K562 treated with DMSO at 1 percent for 12 hours (cell line): ENCODE results near the gene CDAN1. TPM values are rescaled to one million over a fixed set of nuclear protein-coding genes. Genes with fewer than 3 reads are reported as not detected.

Experiments
- total RNA-seq: library from RNA; unstranded; fragments of 300-600 nt; gene quantifications from 2 replicates; pipeline ENCODE4 v1.2.3, GENCODE V29; 2022; ENCODE audit not compliant: insufficient read depth

The CDAN1 gene, protein sequence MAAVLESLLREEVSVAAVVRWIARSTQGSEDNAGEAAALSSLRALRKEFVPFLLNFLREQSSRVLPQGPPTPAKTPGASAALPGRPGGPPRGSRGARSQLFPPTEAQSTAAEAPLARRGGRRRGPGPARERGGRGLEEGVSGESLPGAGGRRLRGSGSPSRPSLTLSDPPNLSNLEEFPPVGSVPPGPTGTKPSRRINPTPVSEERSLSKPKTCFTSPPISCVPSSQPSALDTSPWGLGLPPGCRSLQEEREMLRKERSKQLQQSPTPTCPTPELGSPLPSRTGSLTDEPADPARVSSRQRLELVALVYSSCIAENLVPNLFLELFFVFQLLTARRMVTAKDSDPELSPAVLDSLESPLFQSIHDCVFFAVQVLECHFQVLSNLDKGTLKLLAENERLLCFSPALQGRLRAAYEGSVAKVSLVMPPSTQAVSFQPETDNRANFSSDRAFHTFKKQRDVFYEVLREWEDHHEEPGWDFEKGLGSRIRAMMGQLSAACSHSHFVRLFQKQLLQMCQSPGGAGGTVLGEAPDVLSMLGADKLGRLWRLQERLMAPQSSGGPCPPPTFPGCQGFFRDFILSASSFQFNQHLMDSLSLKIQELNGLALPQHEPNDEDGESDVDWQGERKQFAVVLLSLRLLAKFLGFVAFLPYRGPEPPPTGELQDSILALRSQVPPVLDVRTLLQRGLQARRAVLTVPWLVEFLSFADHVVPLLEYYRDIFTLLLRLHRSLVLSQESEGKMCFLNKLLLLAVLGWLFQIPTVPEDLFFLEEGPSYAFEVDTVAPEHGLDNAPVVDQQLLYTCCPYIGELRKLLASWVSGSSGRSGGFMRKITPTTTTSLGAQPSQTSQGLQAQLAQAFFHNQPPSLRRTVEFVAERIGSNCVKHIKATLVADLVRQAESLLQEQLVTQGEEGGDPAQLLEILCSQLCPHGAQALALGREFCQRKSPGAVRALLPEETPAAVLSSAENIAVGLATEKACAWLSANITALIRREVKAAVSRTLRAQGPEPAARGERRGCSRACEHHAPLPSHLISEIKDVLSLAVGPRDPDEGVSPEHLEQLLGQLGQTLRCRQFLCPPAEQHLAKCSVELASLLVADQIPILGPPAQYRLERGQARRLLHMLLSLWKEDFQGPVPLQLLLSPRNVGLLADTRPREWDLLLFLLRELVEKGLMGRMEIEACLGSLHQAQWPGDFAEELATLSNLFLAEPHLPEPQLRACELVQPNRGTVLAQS
- 14.2 and 30.0 TPM in 2 replicates for total RNA-seq

DNA sequence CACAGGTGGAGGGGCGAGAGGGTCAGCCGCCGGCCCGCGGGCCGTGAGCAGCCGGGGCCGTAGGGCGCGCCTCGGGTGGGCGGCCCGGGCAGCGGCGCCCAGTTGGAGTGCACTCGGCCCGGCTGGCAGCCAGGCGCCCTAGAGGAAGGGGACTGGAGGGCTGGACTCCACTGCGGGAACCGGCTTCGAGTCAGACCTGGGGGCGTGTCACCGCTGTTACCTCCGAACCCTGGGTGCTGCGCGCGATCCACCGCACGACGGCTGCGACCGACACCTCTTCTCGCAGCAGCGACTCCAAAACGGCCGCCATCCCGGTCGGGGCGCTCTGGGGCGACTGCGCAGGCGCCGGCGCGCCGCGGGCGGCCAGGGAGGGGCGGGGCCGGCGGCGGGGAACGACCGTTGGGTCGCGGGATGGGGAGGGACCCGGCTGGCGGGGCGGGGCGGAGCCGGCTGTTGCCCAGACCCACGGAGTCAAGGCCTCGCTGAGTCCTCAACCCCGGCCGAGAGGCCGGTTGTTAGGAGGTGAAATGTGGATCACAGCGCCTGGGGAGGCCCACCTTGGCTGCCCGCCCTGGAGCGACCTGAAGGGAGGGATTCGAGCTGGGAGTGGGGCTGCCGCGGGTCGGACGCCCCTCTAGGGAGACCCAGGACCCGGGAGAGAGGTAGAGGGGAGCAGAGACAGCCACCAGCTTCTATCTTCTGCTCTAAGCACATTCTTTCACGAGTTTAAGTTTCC is at the start of gene CDAN1:
Gene CDAN1 (minus strand): TSS at position 336 of the 736 bp plus-strand sequence. CDS start 26 bp downstream, at position 310.

Other genes starting within 250 kb of the CDAN1 start
- gene ZNF106, start 246.0 kb downstream of the CDAN1 start, total RNA-seq = 6.4 and 35.7 TPM in 2 replicates
- gene SNAP23, start 241.5 kb downstream of the CDAN1 start, total RNA-seq = 41.8 and 97.8 TPM in 2 replicates
- gene LRRC57, start 188.3 kb downstream of the CDAN1 start, total RNA-seq = 12.1 and 20.9 TPM in 2 replicates
- 16.2 and 40.7 TPM in 2 replicates for gene HAUS2, start 188.3 kb downstream of the CDAN1 start, total RNA-seq
- 1.8 and 11.1 TPM in 2 replicates for gene STARD9, start 161.5 kb downstream of the CDAN1 start, total RNA-seq
- 1.7 and 11.4 TPM in 2 replicates for gene TTBK2, start 183.7 kb upstream of the CDAN1 start, total RNA-seq